K562 (cell line): ENCODE results near the gene LBR. TPM values are rescaled to one million over a fixed set of nuclear protein-coding genes. Genes with fewer than 3 reads are reported as not detected.
A peak's percentile ranks its signal among the peaks of the same experiment; 100 is the strongest.

Experiments
- ARID2 ChIP-seq: fragments of 450-650 bp; IDR thresholded peaks from 2 replicates; pipeline ENCODE4 v1.6.1; 2017; ENCODE audit warnings: antibody characterized with exemption, mild to moderate bottlenecking
- ETV1 ChIP-seq: fragments of 450-650 bp; conservative IDR thresholded peaks from 2 replicates; pipeline ENCODE4 v1.6.1; 2016; ENCODE audit warnings: missing genetic modification characterization, control low read depth, low read depth, missing compliant biosample characterization
- HDAC1 ChIP-seq, 2 experiments: fragments of 450-650 bp; IDR thresholded peaks; 2 replicates each; pipeline ENCODE4 v1.6.1; 2016 to 2017; ENCODE audit warnings: inconsistent platforms in 1 of 2, mild to moderate bottlenecking in 1 of 2, moderate library complexity in 1 of 2
- HDAC8 ChIP-seq: fragments of 450-650 bp; IDR thresholded peaks from 2 replicates; pipeline ENCODE4 v1.6.1; 2016; ENCODE audit warnings: mild to moderate bottlenecking, missing genetic modification characterization, moderate library complexity, missing compliant biosample characterization
- MAZ ChIP-seq, 2 experiments: fragments of 450-650 bp in 1 of 2; sonication (generic) in 1 of 2; formaldehyde crosslinking; IDR thresholded peaks in 1 of 2; conservative IDR thresholded peaks in 1 of 2; 2 replicates each; pipeline versions ENCODE4 v1.4.0 to v1.5.0; 2020; ENCODE audit warnings: mild to moderate bottlenecking in 1 of 2, missing genetic modification reagents in 1 of 2
- TEAD2 ChIP-seq: fragments of 450-650 bp; IDR thresholded peaks from 2 replicates; pipeline ENCODE4 v1.6.1; 2016; ENCODE audit warnings: missing genetic modification characterization, control low read depth, missing compliant biosample characterization
- ZNF232 ChIP-seq: sonication (generic); formaldehyde crosslinking; IDR thresholded peaks from 2 replicates; pipeline ENCODE4 v1.8.0; 2022; ENCODE audit warnings: mild to moderate bottlenecking, missing genetic modification reagents
- polyA plus RNA-seq, 8 experiments: library from polyadenylated mRNA; depleted of rRNA in 4 of 8; stranded (reverse) in 5 of 8; unstranded in 3 of 8; fragments of >200 nt; fragmentation: Nextera tagmentation in 2 of 8; fragmentation: Illumina TruSeq in 1 of 8; extraction: Ambion mirVana in 2 of 8; extraction: Trizol in 1 of 8; gene quantifications; 2 replicates each; pipeline versions ENCODE4 v1.2.1 to v1.2.3, GENCODE V29; 2011 to 2014; ENCODE audit warnings: inconsistent platforms in 1 of 8, missing spikeins in 1 of 8
- total RNA-seq, 7 experiments: library from RNA; depleted of rRNA in 6 of 7; stranded (reverse); fragments of >200 nt in 6 of 7; fragmentation: Illumina TruSeq in 2 of 7; extraction: Trizol in 2 of 7; gene quantifications; 2 replicates each; pipeline versions ENCODE4 v1.2.1 to v1.2.3, GENCODE V29; 2011 to 2021; ENCODE audit warnings: low replicate concordance in 1 of 7
- TF ChIP-seq, protein P1 (sequence below), 2 experiments: fragments of 450-650 bp in 1 of 2; IDR thresholded peaks; 2 replicates each; pipeline ENCODE4 v1.6.1; 2011 to 2017; ENCODE audit warnings: low read depth in 2 of 2, antibody characterized with exemption in 1 of 2, borderline replicate concordance in 1 of 2, low read length in 1 of 2, mild to moderate bottlenecking in 1 of 2, mixed read lengths in 1 of 2; ENCODE audit not compliant: control insufficient read depth in 1 of 2
- TF ChIP-seq, protein P2 (sequence below): IDR thresholded peaks from 2 replicates; pipeline ENCODE4 v1.6.1; 2012; ENCODE audit warnings: low read depth, low read length, improper control_type of control experiment, borderline replicate concordance
- TF ChIP-seq, protein P3 (sequence below), 2 experiments: fragments of 200-800 bp in 1 of 2; sonication (Bioruptor generic) in 1 of 2; sonication (generic) in 1 of 2; formaldehyde crosslinking in 1 of 2; IDR thresholded peaks in 1 of 2; conservative IDR thresholded peaks in 1 of 2; 2 replicates each; pipeline versions ENCODE4 v1.5.0 to v1.6.1; 2016 to 2020; ENCODE audit warnings: missing compliant biosample characterization in 1 of 2, missing genetic modification characterization in 1 of 2, missing genetic modification reagents in 1 of 2
- TF ChIP-seq, protein P4 (sequence below), 2 experiments: fragments of 150-350 bp in 1 of 2; IDR thresholded peaks; 2 replicates each; pipeline ENCODE4 v1.6.1; 2012 to 2016; ENCODE audit warnings: low read depth in 2 of 2, low read length in 2 of 2, mild to moderate bottlenecking in 1 of 2, moderate library complexity in 1 of 2
- TF ChIP-seq, protein P5 (sequence below), 2 experiments: IDR thresholded peaks; 2 replicates each; pipeline ENCODE4 v1.6.1; 2011; ENCODE audit warnings: borderline replicate concordance in 1 of 2, control low read depth in 1 of 2, low read depth in 1 of 2, low read length in 1 of 2, mild to moderate bottlenecking in 1 of 2, mixed read lengths in 1 of 2, moderate library complexity in 1 of 2; ENCODE audit not compliant: insufficient read depth in 1 of 2, insufficient read length in 1 of 2, poor library complexity in 1 of 2, severe bottlenecking in 1 of 2; ENCODE audit errors: extremely low read depth in 1 of 2

LBR gene
- total and polyA plus RNA-seq, 9 of the 15 experiments (the other 6 are each of a cell fraction or from before 2014, with no cell fraction given): 102 to 229 (median 197) TPM

DNA sequence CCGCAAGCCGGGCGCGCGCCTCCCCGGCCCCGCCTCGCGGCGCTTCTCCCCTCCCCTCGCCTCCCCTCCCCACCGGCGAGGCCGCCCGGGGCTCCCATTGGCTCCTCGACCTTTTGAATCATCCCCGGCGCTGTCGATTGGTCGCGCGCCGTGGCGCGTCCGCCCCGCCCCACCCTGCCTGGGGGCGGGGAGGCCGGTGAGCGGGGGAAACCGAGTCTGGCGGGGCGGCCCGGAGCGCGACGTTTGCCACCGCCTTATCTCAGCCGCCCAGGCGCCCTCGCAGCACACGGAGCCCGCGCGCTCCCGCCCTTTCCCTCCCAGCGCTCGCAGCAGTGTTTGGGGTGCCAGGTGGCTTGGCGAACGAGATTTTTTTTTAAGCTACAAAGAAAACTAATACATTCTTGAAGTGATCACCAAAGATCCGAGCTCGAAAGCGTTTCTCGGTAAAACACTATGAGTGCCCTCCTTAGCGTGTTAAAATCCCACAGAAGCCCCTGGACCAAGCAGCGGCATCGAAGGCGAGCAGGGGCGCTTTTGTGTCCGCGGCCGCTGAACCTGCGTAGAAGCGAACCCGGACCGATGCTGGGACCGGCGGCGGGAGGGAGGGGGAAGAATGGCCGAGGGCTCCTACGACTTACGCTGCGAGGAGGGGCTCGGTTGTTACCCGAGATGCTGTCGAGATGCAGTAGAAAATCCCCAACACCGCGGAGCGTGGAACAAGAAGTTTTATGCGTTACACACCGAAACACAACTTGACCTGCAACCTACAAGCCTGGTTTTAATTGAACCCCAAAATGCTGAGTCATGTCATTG is 436 bp upstream of the LBR start (continued):
- TF ChIP-seq, protein P1, sequence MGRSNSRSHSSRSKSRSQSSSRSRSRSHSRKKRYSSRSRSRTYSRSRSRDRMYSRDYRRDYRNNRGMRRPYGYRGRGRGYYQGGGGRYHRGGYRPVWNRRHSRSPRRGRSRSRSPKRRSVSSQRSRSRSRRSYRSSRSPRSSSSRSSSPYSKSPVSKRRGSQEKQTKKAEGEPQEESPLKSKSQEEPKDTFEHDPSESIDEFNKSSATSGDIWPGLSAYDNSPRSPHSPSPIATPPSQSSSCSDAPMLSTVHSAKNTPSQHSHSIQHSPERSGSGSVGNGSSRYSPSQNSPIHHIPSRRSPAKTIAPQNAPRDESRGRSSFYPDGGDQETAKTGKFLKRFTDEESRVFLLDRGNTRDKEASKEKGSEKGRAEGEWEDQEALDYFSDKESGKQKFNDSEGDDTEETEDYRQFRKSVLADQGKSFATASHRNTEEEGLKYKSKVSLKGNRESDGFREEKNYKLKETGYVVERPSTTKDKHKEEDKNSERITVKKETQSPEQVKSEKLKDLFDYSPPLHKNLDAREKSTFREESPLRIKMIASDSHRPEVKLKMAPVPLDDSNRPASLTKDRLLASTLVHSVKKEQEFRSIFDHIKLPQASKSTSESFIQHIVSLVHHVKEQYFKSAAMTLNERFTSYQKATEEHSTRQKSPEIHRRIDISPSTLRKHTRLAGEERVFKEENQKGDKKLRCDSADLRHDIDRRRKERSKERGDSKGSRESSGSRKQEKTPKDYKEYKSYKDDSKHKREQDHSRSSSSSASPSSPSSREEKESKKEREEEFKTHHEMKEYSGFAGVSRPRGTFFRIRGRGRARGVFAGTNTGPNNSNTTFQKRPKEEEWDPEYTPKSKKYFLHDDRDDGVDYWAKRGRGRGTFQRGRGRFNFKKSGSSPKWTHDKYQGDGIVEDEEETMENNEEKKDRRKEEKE (IDR thresholded peaks at IDR 0.05; ENCODE audit: borderline replicate concordance in 1 of 2, control insufficient read depth in 1 of 2, low read depth in 2 of 2, low read length in 1 of 2): no peak
- TF ChIP-seq TEAD2 (tag) (no peak), HDAC1 (IDR thresholded peaks at IDR 0.05) (peak in 1 of 2 experiments; percentile 38; a peak in 1 of 4 replicates), MAZ (CRISPR knock-in tag; conservative IDR thresholded peaks at IDR 0.05 in 1 of 2, IDR thresholded peaks at IDR 0.05 in 1 of 2) (peak; percentile 97 to 99), HDAC8 (tag) (no peak), ZNF232 (CRISPR knock-in tag) (no peak), ETV1 (tag) (peak; percentile 59; the same call in 1 of the 2 replicates), ARID2 (peak; percentile 58; the same call in 1 of the 2 replicates)
- TF ChIP-seq, protein P2, sequence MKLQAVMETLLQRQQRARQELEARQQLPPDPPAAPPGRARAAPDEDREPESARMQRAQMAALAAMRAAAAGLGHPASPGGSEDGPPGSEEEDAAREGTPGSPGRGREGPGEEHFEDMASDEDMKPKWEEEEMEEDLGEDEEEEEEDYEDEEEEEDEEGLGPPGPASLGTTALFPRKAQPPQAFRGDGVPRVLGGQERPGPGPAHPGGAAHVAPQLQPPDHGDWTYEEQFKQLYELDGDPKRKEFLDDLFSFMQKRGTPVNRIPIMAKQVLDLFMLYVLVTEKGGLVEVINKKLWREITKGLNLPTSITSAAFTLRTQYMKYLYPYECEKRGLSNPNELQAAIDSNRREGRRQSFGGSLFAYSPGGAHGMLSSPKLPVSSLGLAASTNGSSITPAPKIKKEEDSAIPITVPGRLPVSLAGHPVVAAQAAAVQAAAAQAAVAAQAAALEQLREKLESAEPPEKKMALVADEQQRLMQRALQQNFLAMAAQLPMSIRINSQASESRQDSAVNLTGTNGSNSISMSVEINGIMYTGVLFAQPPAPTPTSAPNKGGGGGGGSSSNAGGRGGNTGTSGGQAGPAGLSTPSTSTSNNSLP: no peak
- TF ChIP-seq, protein P3, sequence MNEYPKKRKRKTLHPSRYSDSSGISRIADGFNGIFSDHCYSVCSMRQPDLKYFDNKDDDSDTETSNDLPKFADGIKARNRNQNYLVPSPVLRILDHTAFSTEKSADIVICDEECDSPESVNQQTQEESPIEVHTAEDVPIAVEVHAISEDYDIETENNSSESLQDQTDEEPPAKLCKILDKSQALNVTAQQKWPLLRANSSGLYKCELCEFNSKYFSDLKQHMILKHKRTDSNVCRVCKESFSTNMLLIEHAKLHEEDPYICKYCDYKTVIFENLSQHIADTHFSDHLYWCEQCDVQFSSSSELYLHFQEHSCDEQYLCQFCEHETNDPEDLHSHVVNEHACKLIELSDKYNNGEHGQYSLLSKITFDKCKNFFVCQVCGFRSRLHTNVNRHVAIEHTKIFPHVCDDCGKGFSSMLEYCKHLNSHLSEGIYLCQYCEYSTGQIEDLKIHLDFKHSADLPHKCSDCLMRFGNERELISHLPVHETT (CRISPR knock-in tag; conservative IDR thresholded peaks at IDR 0.05 in 1 of 2, IDR thresholded peaks at IDR 0.05 in 1 of 2): peak in 1 of 2 experiments; percentile 52; a peak in 1 of 4 replicates
- TF ChIP-seq, protein P4, sequence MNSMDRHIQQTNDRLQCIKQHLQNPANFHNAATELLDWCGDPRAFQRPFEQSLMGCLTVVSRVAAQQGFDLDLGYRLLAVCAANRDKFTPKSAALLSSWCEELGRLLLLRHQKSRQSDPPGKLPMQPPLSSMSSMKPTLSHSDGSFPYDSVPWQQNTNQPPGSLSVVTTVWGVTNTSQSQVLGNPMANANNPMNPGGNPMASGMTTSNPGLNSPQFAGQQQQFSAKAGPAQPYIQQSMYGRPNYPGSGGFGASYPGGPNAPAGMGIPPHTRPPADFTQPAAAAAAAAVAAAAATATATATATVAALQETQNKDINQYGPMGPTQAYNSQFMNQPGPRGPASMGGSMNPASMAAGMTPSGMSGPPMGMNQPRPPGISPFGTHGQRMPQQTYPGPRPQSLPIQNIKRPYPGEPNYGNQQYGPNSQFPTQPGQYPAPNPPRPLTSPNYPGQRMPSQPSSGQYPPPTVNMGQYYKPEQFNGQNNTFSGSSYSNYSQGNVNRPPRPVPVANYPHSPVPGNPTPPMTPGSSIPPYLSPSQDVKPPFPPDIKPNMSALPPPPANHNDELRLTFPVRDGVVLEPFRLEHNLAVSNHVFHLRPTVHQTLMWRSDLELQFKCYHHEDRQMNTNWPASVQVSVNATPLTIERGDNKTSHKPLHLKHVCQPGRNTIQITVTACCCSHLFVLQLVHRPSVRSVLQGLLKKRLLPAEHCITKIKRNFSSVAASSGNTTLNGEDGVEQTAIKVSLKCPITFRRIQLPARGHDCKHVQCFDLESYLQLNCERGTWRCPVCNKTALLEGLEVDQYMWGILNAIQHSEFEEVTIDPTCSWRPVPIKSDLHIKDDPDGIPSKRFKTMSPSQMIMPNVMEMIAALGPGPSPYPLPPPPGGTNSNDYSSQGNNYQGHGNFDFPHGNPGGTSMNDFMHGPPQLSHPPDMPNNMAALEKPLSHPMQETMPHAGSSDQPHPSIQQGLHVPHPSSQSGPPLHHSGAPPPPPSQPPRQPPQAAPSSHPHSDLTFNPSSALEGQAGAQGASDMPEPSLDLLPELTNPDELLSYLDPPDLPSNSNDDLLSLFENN (IDR thresholded peaks at IDR 0.05; ENCODE audit: low read depth in 2 of 2, low read length in 2 of 2): peak in 1 of 2 experiments; percentile 78; a peak in 2 of 4 replicates
- TF ChIP-seq, protein P5, sequence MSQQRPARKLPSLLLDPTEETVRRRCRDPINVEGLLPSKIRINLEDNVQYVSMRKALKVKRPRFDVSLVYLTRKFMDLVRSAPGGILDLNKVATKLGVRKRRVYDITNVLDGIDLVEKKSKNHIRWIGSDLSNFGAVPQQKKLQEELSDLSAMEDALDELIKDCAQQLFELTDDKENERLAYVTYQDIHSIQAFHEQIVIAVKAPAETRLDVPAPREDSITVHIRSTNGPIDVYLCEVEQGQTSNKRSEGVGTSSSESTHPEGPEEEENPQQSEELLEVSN (IDR thresholded peaks at IDR 0.05; ENCODE audit: borderline replicate concordance in 1 of 2, extremely low read depth in 1 of 2, insufficient read depth in 1 of 2, insufficient read length in 1 of 2, low read depth in 1 of 2, low read length in 1 of 2, poor library complexity in 1 of 2, severe bottlenecking in 1 of 2): peak; percentile 97 to 99
